NCI-H526 treated with DMSO at 0.1 percent for 48 hours (cell line): ENCODE measurements around the gene CLEC20A.

Experiments used
- DNase-seq: peaks from one replicate; lab custom pipeline; 2025; lab: John Stamatoyannopoulos, UW

Gene CLEC20A

DNA sequence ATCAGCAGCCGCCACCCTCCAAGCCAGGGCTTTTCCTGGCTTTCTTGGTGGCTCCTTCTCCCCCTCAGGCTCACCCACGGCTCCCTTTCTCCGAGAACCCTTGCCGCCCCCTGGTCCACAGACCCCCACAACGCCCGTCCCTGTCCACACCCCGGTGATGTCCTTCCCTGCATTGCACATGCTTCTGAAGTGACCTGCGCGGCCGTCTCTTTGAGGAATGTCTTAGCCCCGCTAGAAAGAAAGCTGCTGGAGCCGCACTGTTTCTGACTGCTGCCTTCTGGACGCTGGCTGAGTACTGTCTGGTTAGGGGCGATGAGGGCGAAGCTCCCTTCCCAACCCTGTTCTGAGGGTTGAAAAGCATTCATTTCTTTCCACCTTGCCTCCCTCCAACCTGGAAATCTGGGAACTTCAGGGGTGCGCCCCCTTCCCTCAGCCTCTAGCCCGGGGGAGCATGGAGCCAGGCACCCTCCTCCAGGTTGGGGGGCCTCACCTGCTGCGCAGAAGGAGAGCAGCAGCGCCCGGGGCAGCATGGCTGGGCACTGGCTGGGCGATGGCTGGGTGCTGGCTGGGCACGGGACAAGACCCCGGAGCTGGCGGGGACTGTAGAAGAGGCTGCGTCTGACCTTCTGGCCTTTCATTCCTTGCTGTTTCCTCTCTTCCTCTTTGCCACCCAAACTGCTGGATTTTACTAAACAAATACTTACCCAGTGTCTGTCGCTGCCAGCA lies at the start of gene CLEC20A:
Gene CLEC20A (minus strand): TSS at position 555 of the 726 bp plus-strand sequence. CDS start 25 bp downstream, at position 530.
- DNase-seq = no peak

DNA sequence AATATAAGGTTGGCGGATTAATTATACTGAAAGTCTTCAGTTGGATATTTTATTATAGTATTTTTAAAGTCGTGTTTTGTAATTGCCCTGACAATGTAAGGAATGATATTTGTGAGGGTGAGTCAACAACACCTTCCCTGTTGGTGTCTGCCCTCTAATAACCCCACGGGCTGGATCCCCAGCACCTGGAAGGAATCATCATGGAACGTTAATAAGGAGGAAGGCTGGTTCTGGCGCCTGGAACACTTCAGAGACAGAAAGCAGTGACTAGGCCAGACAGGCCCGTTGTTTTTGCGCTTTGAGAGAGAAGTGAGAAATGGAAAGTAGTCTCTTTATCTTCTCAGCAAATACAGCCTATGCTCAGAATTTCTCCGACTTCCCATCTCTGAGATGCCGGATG lies 47.8 kb upstream of the CLEC20A start:
- no peak for DNase-seq

- DNase-seq = no peak
Observed at GRCh38 chr1:178543290-178543607, 46.5 kb upstream of the CLEC20A start.

DNA sequence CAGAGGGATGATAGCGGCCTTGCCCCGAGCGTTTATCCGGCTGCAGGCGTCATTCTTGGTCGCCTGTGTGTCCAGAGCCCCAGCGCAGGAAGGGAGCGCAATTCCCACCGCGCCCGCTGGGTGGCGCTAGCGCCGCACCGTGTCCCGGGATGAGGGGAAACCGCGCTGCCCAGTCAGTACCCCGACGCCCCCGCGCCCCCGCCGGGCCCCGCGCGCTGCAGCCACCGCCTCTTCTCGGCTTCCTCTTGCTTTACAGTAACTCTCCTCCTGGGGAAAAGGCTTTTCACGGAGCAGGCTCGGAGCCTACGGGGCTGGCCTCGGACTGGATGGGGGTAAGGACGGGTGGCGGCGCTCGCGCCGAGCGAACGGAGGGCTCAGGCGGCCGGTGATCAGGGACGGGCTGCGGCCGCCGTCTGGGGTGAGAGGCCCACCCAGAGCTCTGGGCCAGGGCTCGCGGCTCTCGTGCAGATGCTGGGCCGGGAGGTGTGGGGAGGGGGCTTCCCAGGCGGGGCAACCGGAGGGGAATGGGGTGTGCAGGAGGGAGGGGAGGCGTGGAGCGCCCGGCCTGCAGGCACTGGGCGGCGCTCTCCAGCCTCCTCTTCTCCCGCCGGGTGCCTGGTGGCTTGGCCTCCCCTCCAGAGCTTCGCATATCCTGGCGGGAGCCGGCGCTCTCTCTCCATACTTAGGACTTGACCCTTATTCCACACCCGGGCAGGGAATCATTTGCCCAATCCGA lies 46.0 kb upstream of the CLEC20A start:
- peak; percentile 90 for DNase-seq

GRCh38 chr1:178541829-178542553 lies 45.2 kb upstream of the CLEC20A start:
- DNase-seq = peak; percentile 85

- no peak for DNase-seq
Observed at GRCh38 chr1:178541379-178541778, 44.6 kb upstream of the CLEC20A start.

DNA sequence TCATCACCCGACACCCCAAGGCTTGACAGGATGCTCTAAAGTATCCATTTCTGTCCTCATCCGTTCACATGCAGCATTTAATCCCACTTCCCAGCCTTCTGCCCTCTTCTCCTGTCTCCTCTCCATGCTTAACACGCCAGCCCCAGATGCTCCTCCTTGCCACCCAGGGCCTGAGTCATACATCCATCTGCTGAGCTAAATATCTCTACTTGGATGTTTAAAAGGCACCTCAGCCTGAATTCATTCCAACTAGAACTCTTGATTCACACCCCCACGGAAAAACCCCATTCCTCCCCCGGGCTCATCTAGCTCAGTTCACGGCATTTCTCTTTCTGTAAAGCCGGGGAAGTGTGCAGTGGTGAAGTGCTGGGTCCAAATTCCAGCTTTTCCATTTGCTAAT lies 43.9 kb upstream of the CLEC20A start:
- no peak for DNase-seq

- peak; percentile 24 for DNase-seq
Observed at GRCh38 chr1:178540204-178540603, 43.4 kb upstream of the CLEC20A start.

DNA sequence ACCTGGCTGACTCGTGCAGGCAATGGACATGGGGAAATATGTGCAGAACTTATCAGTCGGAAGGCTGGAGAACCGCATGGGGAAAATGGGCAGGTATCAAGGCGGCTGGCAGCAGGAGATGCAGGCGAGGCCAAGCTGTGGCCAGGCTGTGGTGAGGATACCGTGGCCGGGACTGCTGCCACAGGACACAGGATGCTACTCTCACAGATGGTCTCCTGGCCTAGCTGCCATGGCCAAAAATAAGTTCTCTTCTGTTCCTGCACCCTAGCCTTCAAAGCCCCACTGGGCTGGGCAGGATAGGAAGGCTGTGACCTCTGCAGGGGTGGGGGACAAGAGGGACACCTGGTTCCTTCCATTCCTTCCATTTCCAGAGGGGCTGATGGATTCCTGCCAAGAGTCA lies 42.5 kb upstream of the CLEC20A start:
- DNase-seq = no peak

GRCh38 chr1:178538192-178538916 lies 41.6 kb upstream of the CLEC20A start:
- no peak for DNase-seq

- DNase-seq = no peak
Observed at GRCh38 chr1:178537382-178538090, 40.8 kb upstream of the CLEC20A start.

GRCh38 chr1:178536844-178537371 lies 40.1 kb upstream of the CLEC20A start:
- no peak for DNase-seq

DNA sequence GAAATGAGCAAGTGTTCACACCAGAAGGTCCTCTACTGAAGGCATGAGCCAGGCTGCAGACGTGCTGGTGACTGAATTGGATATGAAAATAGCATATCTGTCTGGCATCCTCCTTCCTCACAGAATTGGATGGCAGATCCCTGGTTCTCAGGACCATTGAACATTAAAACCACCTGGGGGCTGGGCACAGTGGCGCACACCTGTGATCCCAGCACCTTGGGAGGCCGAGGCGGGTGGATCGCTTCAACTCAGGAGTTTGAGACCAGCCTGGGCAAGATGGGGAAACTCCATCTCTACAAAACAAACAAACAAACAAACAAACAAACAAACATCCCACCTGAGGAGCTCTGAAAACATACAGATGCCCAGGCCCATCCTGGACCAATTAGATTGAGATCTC lies 39.6 kb upstream of the CLEC20A start:
- DNase-seq = no peak

GRCh38 chr1:178534137-178534868 lies 37.5 kb upstream of the CLEC20A start:
- DNase-seq = no peak

- DNase-seq = no peak
Observed at GRCh38 chr1:178533121-178533946, 36.6 kb upstream of the CLEC20A start.

DNA sequence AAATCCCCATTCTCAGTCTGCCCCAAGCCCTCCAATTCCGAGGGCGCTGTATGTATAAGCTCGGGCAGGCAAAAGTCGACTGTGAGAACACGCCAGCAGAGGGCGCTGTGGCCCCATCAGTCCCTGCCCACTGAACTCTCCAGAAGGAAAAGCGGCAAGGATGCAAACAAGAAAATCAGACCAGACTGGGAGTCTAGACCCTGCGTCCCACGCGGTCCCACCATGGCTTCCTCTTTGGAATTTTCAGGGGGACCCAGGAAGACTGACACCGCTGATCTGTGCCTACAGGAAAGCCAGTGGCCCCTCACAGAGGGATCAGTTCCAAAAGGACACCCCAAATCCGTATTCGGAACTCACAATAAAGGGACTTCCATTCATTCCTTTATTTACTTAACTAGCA lies 35.6 kb upstream of the CLEC20A start:
- DNase-seq = peak; percentile 85

GRCh38 chr1:178531887-178532286 lies 35.1 kb upstream of the CLEC20A start:
- no peak for DNase-seq

GRCh38 chr1:178530502-178530901 lies 33.7 kb upstream of the CLEC20A start:
- no peak for DNase-seq

GRCh38 chr1:178530037-178530402 lies 33.3 kb upstream of the CLEC20A start:
- no peak for DNase-seq
